WTC11 (cell line): ENCODE data around the gene CDC23. TPM values are rescaled to one million over a fixed set of nuclear protein-coding genes. Genes with fewer than 3 reads are reported as not detected.
"Not testable (repeated sequence)": the region's sequence is repeated elsewhere in the genome, so short reads cannot be mapped to it uniquely, and the experiment has no call there.

Experiments
- ATAC-seq: fragments of 200-7000 bp; cut with Tn5 transposase; 2 replicates; pipeline ENCODE4 v1.10.0; 2021; ENCODE audit warnings: mild to moderate bottlenecking, moderate library complexity
- CTCF ChIA-PET: fragments of 300-600 bp; sonication (Branson Sonifier 250); formaldehyde crosslinking; loops from one replicate; lab custom pipeline; 2021; ENCODE audit warnings: antibody characterized with exemption; lab: Charles Lee
- POLR2A ChIA-PET: fragments of 350-600 bp; sonication (Branson Sonifier 250); formaldehyde crosslinking; loops from one replicate; lab custom pipeline; 2021; ENCODE audit warnings: antibody characterized with exemption; lab: Charles Lee
- DNase-seq: peaks from one replicate; pipeline ENCODE4 v3.0.0; 2021; ENCODE audit warnings: low spot score
- H3K27ac Mint-ChIP-seq: 2 replicates; pipeline ENCODE4 v1.8.0; 2021; ENCODE audit warnings: mixed read lengths
- H3K27me3 Mint-ChIP-seq: 2 replicates; pipeline ENCODE4 v1.8.0; 2021; ENCODE audit warnings: low read depth, mild to moderate bottlenecking, moderate library complexity, mixed read lengths
- H3K36me3 Mint-ChIP-seq: 2 replicates; pipeline ENCODE4 v1.8.0; 2021; ENCODE audit warnings: mixed read lengths
- H3K4me1 Mint-ChIP-seq: 2 replicates; pipeline ENCODE4 v1.8.0; 2022; ENCODE audit warnings: mixed read lengths
- H3K4me3 Mint-ChIP-seq: 2 replicates; pipeline ENCODE4 v1.8.0; 2021; ENCODE audit warnings: mild to moderate bottlenecking, moderate library complexity, mixed read lengths
- H3K9me3 Mint-ChIP-seq: 2 replicates; pipeline ENCODE4 v1.8.0; 2021; ENCODE audit warnings: mixed read lengths
- CBFB ChIP-seq: sonication (generic); formaldehyde crosslinking; IDR thresholded peaks from 2 replicates; pipeline ENCODE4 v1.8.1; 2022; ENCODE audit warnings: mild to moderate bottlenecking, low read depth, missing genetic modification reagents
- ESRRA ChIP-seq: sonication (generic); formaldehyde crosslinking; IDR thresholded peaks from 2 replicates; pipeline ENCODE4 v1.8.1; 2022; ENCODE audit warnings: mild to moderate bottlenecking, missing genetic modification reagents, borderline replicate concordance
- FOXK1 ChIP-seq: sonication (generic); formaldehyde crosslinking; IDR thresholded peaks from 2 replicates; pipeline ENCODE4 v1.8.0; 2022; ENCODE audit warnings: mild to moderate bottlenecking, moderate library complexity, missing genetic modification reagents
- HMGA2 ChIP-seq: fragments of 250-450 bp; sonication (Bioruptor Pico); IDR thresholded peaks from 2 replicates; pipeline ENCODE4 v1.4.0; 2021; ENCODE audit warnings: mild to moderate bottlenecking, moderate library complexity
- IRF2 ChIP-seq: sonication (generic); formaldehyde crosslinking; IDR thresholded peaks from 2 replicates; pipeline ENCODE4 v1.8.0; 2022; ENCODE audit warnings: low read depth, missing genetic modification reagents, borderline replicate concordance
- MYBL2 ChIP-seq: sonication (generic); formaldehyde crosslinking; IDR thresholded peaks from 2 replicates; pipeline ENCODE4 v1.8.1; 2023; ENCODE audit warnings: mild to moderate bottlenecking, moderate library complexity, missing genetic modification reagents
- PRRX2 ChIP-seq: fragments of 250-450 bp; sonication (Bioruptor Pico); IDR thresholded peaks from 2 replicates; pipeline ENCODE4 v1.8.0; 2021; ENCODE audit warnings: mild to moderate bottlenecking
- SMAD3 ChIP-seq: sonication (generic); formaldehyde crosslinking; IDR thresholded peaks from 2 replicates; pipeline ENCODE4 v1.8.0; 2022; ENCODE audit warnings: missing genetic modification reagents, mild to moderate bottlenecking, borderline replicate concordance
- ZNF232 ChIP-seq: sonication (generic); formaldehyde crosslinking; IDR thresholded peaks from 2 replicates; pipeline ENCODE4 v1.8.0; 2022; ENCODE audit warnings: mild to moderate bottlenecking, missing genetic modification reagents
- ZNF671 ChIP-seq: fragments of 250-450 bp; sonication (Bioruptor Pico); IDR thresholded peaks from 2 replicates; pipeline ENCODE4 v1.8.0; 2021; ENCODE audit warnings: mild to moderate bottlenecking
- total RNA-seq: library from RNA; stranded (reverse); gene quantifications from 3 replicates; pipeline ENCODE4 v1.2.3, GENCODE V29; 2021
- TF ChIP-seq, protein P1 (sequence below): sonication (generic); formaldehyde crosslinking; IDR thresholded peaks from 2 replicates; pipeline ENCODE4 v1.8.1; 2023; ENCODE audit warnings: mild to moderate bottlenecking, missing genetic modification reagents, moderate library complexity
- TF ChIP-seq, protein P2 (sequence below): sonication (generic); formaldehyde crosslinking; IDR thresholded peaks from 2 replicates; pipeline ENCODE4 v1.8.0; 2022; ENCODE audit warnings: missing genetic modification reagents
- TF ChIP-seq, protein P3 (sequence below): sonication (generic); formaldehyde crosslinking; IDR thresholded peaks from 2 replicates; pipeline ENCODE4 v1.8.0; 2023; ENCODE audit warnings: mild to moderate bottlenecking, missing genetic modification reagents
- TF ChIP-seq, protein P4 (sequence below): sonication (generic); formaldehyde crosslinking; IDR thresholded peaks from 2 replicates; pipeline ENCODE4 v1.8.1; 2023; ENCODE audit warnings: mild to moderate bottlenecking, missing genetic modification reagents, borderline replicate concordance
- TF ChIP-seq, protein P5 (sequence below): sonication (generic); formaldehyde crosslinking; IDR thresholded peaks from 2 replicates; pipeline ENCODE4 v1.8.1; 2022; ENCODE audit warnings: mild to moderate bottlenecking, moderate library complexity, missing genetic modification reagents
- TF ChIP-seq, protein P6 (sequence below): sonication (generic); formaldehyde crosslinking; IDR thresholded peaks from 2 replicates; pipeline ENCODE4 v1.8.1; 2022; ENCODE audit warnings: missing genetic modification reagents, borderline replicate concordance

The CDC23 gene
- total RNA-seq, 1 experiment from 2014 or later: 43.8 TPM

DNA sequence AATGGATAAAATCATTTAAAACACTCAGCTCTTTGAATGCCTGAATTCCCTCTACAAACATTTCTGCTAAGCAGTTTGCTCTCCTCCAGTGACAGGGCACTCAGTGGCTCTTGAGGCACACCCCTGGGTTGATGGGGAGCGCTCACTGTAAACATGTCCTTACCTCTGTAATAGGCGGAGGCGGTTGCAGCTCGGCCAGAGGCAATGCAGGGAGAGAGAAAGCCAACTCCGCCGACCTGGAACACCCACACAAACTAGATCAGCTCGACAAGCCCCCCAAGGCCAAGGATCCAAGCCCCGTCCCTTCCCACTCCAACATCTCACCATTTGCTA is 329 bp downstream of the CDC23 start:
- Mint-ChIP-seq H3K36me3 (peaks cover 13% of the 10 kb centered on the region), H3K9me3 (no peaks in the 10 kb centered on the region), H3K27ac (peak overlapping the region; percentile 99), H3K4me1 (peaks cover 5% of the 10 kb centered on the region; the same call in 1 of the 2 replicates), H3K27me3 (no peaks in the 10 kb centered on the region; the same call in none of the 2 replicates), H3K4me3 (peak overlapping the region; percentile 99)
- ATAC-seq (peak; percentile 1; the same call in 1 of the 2 replicates), DNase-seq (no peak)
- CTCF ChIA-PET: interaction anchor here (0.6 to 4.8 kb wide), 7 partner anchors 9 to 242 kb away, joined by 3 to 63 read pairs (median 4); partner anchors contain the start of gene KDM3B
- POLR2A ChIA-PET: interaction anchor here (1.0 to 2.1 kb wide), 9 partner anchors 10 to 141 kb away, joined by 3 to 12 read pairs (median 5); partner anchors contain the start of genes BRD8, CDC25C, FAM53C and KDM3B
- TF ChIP-seq IRF2 (CRISPR knock-in tag): no peak
- TF ChIP-seq, protein P1, sequence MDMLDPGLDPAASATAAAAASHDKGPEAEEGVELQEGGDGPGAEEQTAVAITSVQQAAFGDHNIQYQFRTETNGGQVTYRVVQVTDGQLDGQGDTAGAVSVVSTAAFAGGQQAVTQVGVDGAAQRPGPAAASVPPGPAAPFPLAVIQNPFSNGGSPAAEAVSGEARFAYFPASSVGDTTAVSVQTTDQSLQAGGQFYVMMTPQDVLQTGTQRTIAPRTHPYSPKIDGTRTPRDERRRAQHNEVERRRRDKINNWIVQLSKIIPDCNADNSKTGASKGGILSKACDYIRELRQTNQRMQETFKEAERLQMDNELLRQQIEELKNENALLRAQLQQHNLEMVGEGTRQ (CRISPR knock-in tag): no peak
- no peak for TF ChIP-seq MYBL2
- 0 out of 2 replicates have a peak, but pooled peaks have one; percentile 30 for TF ChIP-seq ZNF232 (CRISPR knock-in tag)
- TF ChIP-seq, all 79 proteins: peak for 1

DNA sequence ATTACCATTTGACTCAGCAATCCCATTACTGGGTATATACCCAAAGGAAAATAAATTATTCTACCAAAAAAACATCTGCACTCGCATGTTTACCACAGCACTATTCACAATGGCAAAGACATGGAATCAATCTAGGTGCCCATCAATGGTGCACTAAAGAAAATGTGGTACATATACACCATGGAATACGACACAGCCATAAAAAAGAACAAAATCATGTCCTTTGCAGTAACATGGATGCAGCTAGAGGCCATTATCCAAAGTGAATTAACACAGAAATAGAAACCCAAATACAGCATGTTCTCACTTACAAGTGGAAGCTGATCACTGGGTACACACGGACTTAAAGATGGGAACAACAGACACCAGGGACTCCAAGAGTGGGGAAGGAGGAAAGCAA is 2.1 kb downstream of the CDC23 start:
- H3K9me3 Mint-ChIP-seq: no peaks in the 10 kb centered on the region
- TF ChIP-seq FOXK1 (CRISPR knock-in tag) (no peak), ESRRA (CRISPR knock-in tag) (no peak), SMAD3 (no peak), CBFB (CRISPR knock-in tag) (no peak), ZNF671 (no peak), HMGA2 (CRISPR knock-in tag) (no peak), IRF2 (CRISPR knock-in tag) (no peak), PRRX2 (no peak)
- TF ChIP-seq, protein P2, sequence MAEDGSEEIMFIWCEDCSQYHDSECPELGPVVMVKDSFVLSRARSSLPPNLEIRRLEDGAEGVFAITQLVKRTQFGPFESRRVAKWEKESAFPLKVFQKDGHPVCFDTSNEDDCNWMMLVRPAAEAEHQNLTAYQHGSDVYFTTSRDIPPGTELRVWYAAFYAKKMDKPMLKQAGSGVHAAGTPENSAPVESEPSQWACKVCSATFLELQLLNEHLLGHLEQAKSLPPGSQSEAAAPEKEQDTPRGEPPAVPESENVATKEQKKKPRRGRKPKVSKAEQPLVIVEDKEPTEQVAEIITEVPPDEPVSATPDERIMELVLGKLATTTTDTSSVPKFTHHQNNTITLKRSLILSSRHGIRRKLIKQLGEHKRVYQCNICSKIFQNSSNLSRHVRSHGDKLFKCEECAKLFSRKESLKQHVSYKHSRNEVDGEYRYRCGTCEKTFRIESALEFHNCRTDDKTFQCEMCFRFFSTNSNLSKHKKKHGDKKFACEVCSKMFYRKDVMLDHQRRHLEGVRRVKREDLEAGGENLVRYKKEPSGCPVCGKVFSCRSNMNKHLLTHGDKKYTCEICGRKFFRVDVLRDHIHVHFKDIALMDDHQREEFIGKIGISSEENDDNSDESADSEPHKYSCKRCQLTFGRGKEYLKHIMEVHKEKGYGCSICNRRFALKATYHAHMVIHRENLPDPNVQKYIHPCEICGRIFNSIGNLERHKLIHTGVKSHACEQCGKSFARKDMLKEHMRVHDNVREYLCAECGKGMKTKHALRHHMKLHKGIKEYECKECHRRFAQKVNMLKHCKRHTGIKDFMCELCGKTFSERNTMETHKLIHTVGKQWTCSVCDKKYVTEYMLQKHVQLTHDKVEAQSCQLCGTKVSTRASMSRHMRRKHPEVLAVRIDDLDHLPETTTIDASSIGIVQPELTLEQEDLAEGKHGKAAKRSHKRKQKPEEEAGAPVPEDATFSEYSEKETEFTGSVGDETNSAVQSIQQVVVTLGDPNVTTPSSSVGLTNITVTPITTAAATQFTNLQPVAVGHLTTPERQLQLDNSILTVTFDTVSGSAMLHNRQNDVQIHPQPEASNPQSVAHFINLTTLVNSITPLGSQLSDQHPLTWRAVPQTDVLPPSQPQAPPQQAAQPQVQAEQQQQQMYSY (CRISPR knock-in tag): no peak
- TF ChIP-seq, protein P3, sequence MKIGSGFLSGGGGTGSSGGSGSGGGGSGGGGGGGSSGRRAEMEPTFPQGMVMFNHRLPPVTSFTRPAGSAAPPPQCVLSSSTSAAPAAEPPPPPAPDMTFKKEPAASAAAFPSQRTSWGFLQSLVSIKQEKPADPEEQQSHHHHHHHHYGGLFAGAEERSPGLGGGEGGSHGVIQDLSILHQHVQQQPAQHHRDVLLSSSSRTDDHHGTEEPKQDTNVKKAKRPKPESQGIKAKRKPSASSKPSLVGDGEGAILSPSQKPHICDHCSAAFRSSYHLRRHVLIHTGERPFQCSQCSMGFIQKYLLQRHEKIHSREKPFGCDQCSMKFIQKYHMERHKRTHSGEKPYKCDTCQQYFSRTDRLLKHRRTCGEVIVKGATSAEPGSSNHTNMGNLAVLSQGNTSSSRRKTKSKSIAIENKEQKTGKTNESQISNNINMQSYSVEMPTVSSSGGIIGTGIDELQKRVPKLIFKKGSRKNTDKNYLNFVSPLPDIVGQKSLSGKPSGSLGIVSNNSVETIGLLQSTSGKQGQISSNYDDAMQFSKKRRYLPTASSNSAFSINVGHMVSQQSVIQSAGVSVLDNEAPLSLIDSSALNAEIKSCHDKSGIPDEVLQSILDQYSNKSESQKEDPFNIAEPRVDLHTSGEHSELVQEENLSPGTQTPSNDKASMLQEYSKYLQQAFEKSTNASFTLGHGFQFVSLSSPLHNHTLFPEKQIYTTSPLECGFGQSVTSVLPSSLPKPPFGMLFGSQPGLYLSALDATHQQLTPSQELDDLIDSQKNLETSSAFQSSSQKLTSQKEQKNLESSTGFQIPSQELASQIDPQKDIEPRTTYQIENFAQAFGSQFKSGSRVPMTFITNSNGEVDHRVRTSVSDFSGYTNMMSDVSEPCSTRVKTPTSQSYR: no peak
- TF ChIP-seq, protein P4, sequence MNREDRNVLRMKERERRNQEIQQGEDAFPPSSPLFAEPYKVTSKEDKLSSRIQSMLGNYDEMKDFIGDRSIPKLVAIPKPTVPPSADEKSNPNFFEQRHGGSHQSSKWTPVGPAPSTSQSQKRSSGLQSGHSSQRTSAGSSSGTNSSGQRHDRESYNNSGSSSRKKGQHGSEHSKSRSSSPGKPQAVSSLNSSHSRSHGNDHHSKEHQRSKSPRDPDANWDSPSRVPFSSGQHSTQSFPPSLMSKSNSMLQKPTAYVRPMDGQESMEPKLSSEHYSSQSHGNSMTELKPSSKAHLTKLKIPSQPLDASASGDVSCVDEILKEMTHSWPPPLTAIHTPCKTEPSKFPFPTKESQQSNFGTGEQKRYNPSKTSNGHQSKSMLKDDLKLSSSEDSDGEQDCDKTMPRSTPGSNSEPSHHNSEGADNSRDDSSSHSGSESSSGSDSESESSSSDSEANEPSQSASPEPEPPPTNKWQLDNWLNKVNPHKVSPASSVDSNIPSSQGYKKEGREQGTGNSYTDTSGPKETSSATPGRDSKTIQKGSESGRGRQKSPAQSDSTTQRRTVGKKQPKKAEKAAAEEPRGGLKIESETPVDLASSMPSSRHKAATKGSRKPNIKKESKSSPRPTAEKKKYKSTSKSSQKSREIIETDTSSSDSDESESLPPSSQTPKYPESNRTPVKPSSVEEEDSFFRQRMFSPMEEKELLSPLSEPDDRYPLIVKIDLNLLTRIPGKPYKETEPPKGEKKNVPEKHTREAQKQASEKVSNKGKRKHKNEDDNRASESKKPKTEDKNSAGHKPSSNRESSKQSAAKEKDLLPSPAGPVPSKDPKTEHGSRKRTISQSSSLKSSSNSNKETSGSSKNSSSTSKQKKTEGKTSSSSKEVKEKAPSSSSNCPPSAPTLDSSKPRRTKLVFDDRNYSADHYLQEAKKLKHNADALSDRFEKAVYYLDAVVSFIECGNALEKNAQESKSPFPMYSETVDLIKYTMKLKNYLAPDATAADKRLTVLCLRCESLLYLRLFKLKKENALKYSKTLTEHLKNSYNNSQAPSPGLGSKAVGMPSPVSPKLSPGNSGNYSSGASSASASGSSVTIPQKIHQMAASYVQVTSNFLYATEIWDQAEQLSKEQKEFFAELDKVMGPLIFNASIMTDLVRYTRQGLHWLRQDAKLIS (CRISPR knock-in tag): no peak
- TF ChIP-seq, protein P5, sequence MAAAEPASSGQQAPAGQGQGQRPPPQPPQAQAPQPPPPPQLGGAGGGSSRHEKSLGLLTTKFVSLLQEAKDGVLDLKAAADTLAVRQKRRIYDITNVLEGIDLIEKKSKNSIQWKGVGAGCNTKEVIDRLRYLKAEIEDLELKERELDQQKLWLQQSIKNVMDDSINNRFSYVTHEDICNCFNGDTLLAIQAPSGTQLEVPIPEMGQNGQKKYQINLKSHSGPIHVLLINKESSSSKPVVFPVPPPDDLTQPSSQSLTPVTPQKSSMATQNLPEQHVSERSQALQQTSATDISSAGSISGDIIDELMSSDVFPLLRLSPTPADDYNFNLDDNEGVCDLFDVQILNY: no peak
- TF ChIP-seq, protein P6, sequence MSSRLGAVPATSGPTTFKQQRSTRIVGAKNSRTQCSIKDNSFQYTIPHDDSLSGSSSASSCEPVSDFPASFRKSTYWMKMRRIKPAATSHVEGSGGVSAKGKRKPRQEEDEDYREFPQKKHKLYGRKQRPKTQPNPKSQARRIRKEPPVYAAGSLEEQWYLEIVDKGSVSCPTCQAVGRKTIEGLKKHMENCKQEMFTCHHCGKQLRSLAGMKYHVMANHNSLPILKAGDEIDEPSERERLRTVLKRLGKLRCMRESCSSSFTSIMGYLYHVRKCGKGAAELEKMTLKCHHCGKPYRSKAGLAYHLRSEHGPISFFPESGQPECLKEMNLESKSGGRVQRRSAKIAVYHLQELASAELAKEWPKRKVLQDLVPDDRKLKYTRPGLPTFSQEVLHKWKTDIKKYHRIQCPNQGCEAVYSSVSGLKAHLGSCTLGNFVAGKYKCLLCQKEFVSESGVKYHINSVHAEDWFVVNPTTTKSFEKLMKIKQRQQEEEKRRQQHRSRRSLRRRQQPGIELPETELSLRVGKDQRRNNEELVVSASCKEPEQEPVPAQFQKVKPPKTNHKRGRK: no peak
- TF ChIP-seq, all 79 proteins: peak for 0
- POLR2A ChIA-PET: no interaction called here
- CTCF ChIA-PET: no interaction called here
- Mint-ChIP-seq H3K4me1 (peaks cover 5% of the 10 kb centered on the region; the same call in 1 of the 2 replicates), H3K27ac (no peak overlapping the region), H3K27me3 (no peaks in the 10 kb centered on the region; the same call in none of the 2 replicates), H3K4me3 (peak overlapping the region; percentile 47), H3K36me3 (peaks cover 13% of the 10 kb centered on the region)
- DNase-seq (no peak), ATAC-seq (no peak)

DNA sequence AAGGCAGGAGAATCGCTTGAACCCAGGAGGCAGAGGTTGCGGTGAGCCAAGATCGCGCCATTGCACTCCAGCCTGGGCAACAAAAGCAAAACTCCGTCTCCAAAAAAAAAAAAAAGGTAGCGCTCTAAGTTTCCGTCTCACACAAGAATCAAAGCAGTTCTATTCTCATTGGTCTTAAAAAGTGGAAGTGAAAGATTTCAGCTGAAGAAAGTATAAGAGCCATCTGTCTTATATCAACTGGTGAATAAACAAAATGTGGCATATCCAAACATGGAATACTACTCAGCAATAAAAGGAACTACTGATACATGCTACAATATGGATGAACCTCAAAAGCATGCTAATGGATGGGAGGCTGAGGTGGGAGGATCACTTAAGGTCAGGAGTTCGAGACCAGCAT is 19.3 kb downstream of the CDC23 start:
- POLR2A ChIA-PET: not testable (repeated sequence)

More for the DNA sequence above, 19.3 kb downstream of the CDC23 start:
- H3K9me3 Mint-ChIP-seq, DNase-seq, H3K27ac Mint-ChIP-seq, H3K4me3 Mint-ChIP-seq, H3K27me3 Mint-ChIP-seq, ATAC-seq, H3K4me1 Mint-ChIP-seq, CTCF ChIA-PET: not testable (repeated sequence)
- peaks cover 56% of the 10 kb centered on the region for H3K36me3 Mint-ChIP-seq
